SK-N-SH treated with all-trans-retinoic acid at 6 μM for 48 hours (cell line): ENCODE measurements around the gene PREB.

Experiments
- ARNTL ChIP-seq: fragments of 450-650 bp; formaldehyde crosslinking; IDR thresholded peaks from 2 replicates; pipeline ENCODE4 v1.5.0; 2020; ENCODE audit warnings: low read depth, mild to moderate bottlenecking, moderate library complexity, borderline replicate concordance
- CSDC2 ChIP-seq: fragments of 250-450 bp; sonication (Bioruptor Pico); IDR thresholded peaks from 2 replicates; pipeline ENCODE4 v1.5.0; 2020; ENCODE audit warnings: mild to moderate bottlenecking, moderate library complexity
- ESRRG ChIP-seq: fragments of 250-450 bp; sonication (Bioruptor Pico); IDR thresholded peaks from 2 replicates; pipeline ENCODE4 v1.6.1; 2021; ENCODE audit warnings: mild to moderate bottlenecking
- GLIS3 ChIP-seq: fragments of 250-450 bp; sonication (Bioruptor Pico); IDR thresholded peaks from 2 replicates; pipeline ENCODE4 v1.5.0; 2020; ENCODE audit warnings: mild to moderate bottlenecking, moderate library complexity
- ISL1 ChIP-seq: fragments of 250-450 bp; sonication (Bioruptor Pico); IDR thresholded peaks from 2 replicates; pipeline ENCODE4 v2.1.2; 2022; ENCODE audit warnings: mild to moderate bottlenecking, moderate library complexity
- OSR1 ChIP-seq: fragments of 250-450 bp; sonication (Bioruptor Pico); IDR thresholded peaks from 2 replicates; pipeline ENCODE4 v1.8.0; 2022; ENCODE audit warnings: moderate library complexity, mild to moderate bottlenecking, inconsistent platforms
- PATZ1 ChIP-seq: fragments of 250-450 bp; sonication (Bioruptor Pico); IDR thresholded peaks from 2 replicates; pipeline ENCODE4 v1.8.0; 2020; ENCODE audit warnings: mild to moderate bottlenecking, moderate library complexity, borderline replicate concordance
- RARB ChIP-seq: fragments of 250-450 bp; sonication (Bioruptor Pico); IDR thresholded peaks from 2 replicates; pipeline ENCODE4 v1.8.0; 2021; ENCODE audit warnings: mild to moderate bottlenecking, moderate library complexity
- ZC3H10 ChIP-seq: fragments of 250-450 bp; sonication (Bioruptor Pico); IDR thresholded peaks from 2 replicates; pipeline ENCODE4 v1.5.1; 2021; ENCODE audit warnings: mild to moderate bottlenecking, moderate library complexity
- ZFP3 ChIP-seq: fragments of 250-450 bp; sonication (Bioruptor Pico); IDR thresholded peaks from 2 replicates; pipeline ENCODE4 v1.5.0; 2020; ENCODE audit warnings: mild to moderate bottlenecking, moderate library complexity
- ZFP30 ChIP-seq: fragments of 450-650 bp; formaldehyde crosslinking; IDR thresholded peaks from 2 replicates; pipeline ENCODE4 v1.5.0; 2022; ENCODE audit warnings: mild to moderate bottlenecking, moderate library complexity
- ZNF565 ChIP-seq: fragments of 450-650 bp; formaldehyde crosslinking; conservative IDR thresholded peaks from 2 replicates; pipeline ENCODE4 v1.5.0; 2020; ENCODE audit warnings: low read depth, mild to moderate bottlenecking, moderate library complexity
- ZNF8 ChIP-seq: fragments of 450-650 bp; formaldehyde crosslinking; IDR thresholded peaks from 2 replicates; pipeline ENCODE4 v1.5.0; 2020; ENCODE audit warnings: mild to moderate bottlenecking, moderate library complexity

GRCh38 chr2:27096748-27097297 is 37.6 kb downstream of the PREB start:
- TF ChIP-seq PATZ1 (no peak), ZFP3 (no peak), RARB (CRISPR knock-in tag) (no peak), OSR1 (CRISPR knock-in tag) (no peak), GLIS3 (CRISPR knock-in tag) (no peak), CSDC2 (no peak), ZNF565 (CRISPR knock-in tag) (no peak), ZC3H10 (CRISPR knock-in tag) (no peak), ZFP30 (CRISPR knock-in tag) (no peak), ZNF8 (no peak), ARNTL (CRISPR knock-in tag) (no peak), ISL1 (CRISPR knock-in tag) (no peak), ESRRG (CRISPR knock-in tag) (no peak)
